GM21619 (cell line): ENCODE results near the gene CHRM1.
"Not testable (repeated sequence)": the region's sequence is repeated elsewhere in the genome, so short reads cannot be mapped to it uniquely, and the experiment has no call there.

Source experiments
- ATAC-seq: cut with Tn5 transposase; IDR thresholded peaks from one replicate; pipeline ENCODE4 v1.9.1; 2021; ENCODE audit not compliant: unreplicated experiment

The CHRM1 gene, protein sequence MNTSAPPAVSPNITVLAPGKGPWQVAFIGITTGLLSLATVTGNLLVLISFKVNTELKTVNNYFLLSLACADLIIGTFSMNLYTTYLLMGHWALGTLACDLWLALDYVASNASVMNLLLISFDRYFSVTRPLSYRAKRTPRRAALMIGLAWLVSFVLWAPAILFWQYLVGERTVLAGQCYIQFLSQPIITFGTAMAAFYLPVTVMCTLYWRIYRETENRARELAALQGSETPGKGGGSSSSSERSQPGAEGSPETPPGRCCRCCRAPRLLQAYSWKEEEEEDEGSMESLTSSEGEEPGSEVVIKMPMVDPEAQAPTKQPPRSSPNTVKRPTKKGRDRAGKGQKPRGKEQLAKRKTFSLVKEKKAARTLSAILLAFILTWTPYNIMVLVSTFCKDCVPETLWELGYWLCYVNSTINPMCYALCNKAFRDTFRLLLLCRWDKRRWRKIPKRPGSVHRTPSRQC

DNA sequence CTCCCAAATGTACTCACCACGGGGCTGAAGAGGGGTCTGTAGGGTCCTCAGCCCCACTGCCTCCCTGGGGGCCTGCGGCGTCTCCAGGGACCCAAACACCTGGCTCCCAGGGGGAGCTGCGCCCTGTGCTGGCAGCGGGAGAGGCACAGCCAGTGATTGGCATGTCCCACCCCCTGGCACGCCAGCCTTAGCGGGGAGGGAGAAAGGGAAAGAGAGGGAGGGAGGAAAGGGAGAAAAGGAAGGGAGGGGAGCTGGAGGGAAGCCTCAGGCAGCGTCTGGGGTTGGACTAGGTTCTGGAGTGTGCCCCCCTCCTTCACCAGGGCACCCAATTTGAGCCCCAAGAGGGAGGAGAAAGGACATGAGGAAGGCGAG is at the start of gene CHRM1:
Gene CHRM1 (minus strand): TSS at position 163 of the 372 bp plus-strand sequence. CDS start 10,263 bp downstream, outside the sequence.
- ATAC-seq = no peak

DNA sequence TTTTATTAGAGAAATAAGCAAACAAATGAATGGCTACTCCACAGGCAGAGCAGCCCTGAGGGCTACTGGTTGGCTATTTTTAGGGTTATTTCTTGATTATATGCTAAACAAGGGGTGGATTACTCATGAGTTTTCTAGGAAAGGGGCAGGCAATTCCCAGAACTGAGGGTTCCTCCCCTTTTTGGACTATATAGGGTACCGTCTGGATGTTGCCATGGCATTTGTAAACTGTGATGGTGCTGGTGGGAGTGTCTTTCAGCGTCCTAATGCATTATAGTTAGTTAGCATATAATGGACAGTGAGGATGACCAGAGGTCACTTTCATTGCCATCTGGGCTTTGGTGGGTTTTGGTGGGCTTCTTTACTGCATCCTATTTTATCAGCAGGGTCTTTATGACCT is 44.4 kb upstream of the CHRM1 start:
- no peak for ATAC-seq

DNA sequence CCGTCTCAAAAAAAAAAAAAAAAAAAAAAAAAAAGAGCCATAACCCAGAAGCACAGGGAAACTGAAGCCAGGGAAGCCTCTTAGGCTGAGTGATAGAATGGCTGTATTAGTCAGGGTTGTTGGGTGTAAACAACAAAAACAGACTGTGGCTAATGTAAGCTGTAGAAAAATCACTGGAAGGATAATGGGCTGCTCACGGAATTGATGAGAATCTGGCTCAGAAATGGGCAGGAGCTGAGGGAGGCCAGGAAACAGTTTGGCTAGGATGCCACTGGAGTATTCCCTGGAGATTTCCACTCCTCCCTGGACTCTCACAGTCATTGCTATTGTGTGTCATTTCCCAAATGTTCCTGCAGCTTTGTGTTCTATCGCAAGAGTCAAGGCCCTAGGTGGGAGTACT is 41.2 kb upstream of the CHRM1 start:
- ATAC-seq = no peak

DNA sequence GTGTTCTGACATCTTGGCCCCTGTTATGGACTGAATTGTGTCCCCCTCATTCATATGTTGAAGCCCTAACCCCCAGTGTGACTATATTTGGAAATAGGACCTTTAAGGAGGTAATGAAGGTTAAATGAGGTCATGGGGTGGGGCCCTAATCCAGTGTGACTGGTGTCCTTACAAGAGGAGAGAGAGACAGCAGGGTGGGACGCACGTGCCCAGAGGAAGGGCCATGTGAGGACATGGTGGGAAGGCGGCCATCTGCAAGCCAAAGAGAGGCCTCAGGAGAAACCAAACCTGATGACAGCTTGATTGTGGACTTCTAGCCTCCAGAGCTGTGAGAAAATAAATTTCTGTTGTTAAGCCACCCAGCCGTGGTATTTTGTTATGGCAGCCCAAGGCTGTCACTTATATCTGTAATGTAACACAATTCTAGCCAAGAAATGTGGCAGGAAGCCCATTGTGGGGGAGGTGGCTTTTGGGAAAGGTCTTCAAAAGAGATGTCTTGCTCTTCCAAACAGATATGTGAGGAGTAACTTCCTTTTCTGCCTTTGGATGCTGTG is 39.9 kb upstream of the CHRM1 start:
- ATAC-seq = no peak

GRCh38 chr11:62959422-62959980 is 38.3 kb upstream of the CHRM1 start:
- ATAC-seq = no peak

GRCh38 chr11:62958547-62959421 is 37.6 kb upstream of the CHRM1 start:
- ATAC-seq = no peak

DNA sequence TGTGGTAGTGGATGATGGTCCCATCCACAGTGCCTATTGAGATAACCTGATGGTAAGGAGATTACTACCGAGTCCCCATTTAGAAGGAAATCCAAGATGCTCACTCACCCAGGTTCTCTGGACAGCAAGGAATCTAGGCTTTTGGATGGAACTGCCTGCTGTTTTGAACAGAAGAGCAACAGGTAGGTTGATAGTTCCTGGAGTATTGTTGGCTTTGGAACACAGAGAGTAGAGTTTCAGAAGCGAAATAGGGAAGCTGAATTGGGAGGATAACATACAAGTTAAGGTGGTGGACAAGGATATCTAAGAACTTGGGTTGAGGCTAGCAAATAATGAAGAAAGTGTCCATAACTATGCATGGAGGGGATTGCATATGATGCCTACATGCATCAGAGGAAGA is 36.0 kb upstream of the CHRM1 start:
- no peak for ATAC-seq

DNA sequence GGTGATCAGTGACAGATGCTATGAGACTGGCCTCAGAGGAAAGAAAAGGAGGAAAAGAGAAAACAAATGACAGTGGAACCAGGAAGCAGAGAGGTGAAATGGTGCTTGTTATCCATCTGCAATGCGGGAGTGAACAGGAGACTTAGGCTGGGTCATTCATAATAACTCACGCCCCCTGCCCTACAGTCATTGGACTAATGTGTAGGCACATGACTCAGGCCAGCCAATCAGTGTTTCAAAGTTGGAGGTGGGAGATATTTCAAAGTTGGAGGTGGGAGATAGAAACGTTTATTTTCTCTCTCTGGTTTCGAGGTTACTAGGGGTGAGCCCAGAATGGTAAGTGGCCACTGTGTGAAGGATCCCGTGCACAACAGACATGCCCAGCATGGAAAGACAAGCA is 33.3 kb upstream of the CHRM1 start:
- ATAC-seq = no peak

DNA sequence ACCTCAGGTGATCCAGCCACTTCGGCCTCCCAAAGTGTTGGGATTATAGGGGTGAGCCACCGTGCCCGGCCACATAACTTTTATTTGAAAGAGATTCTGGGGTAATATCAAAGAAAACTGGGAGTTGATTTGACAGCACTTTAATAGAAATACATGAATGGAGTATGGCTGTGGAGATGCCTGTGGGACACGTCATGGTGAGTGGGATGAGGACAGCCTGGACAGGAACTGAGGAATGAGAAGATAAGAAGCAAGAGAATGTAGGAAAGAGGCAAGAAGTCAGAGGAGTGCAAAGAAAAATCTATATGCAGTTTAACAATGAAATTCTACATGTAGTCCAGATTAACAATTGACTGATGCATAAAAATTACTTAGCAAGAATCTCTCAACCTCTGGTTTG is 32.6 kb upstream of the CHRM1 start:
- ATAC-seq = no peak

GRCh38 chr11:62948765-62949320 is 27.7 kb upstream of the CHRM1 start:
- ATAC-seq = no peak

DNA sequence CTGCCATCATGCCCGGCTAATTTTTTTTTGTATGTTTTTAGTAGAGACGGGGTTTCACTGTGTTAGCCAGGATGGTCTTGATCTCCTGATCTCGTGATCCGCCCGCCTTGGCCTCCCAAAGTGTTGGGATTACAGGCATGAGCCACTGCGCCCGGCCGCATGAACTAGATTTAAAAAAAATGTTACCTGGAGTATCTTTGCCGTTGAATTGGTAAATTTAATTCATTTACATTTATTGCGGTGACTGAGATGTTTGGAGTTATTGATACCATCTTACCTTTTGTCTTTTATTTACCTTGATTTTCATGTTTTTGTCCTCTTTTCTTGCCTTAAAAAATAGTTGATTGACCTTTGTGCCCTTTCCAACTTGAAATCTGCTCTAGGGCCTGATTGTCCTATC is 24.4 kb upstream of the CHRM1 start:
- ATAC-seq = not testable (repeated sequence)

DNA sequence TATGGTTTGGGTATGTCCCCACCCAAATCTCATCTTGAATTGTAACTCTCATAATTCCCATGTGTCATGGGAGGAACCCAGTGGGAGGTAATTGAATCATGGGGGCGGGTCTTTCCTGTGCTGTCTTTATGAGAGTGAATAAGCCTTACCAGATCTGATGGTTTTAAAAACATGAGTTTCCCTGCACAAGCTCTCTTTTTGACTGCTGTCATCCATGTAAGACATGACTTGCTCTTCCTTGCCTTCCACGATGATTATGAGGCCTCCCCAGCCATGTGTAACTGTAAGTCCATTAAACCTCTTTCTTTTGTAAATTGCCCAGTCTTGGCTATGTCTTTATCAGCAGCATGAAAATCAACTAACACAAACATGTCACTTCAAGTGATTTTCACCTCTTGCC is 16.4 kb upstream of the CHRM1 start:
- not testable (repeated sequence) for ATAC-seq

DNA sequence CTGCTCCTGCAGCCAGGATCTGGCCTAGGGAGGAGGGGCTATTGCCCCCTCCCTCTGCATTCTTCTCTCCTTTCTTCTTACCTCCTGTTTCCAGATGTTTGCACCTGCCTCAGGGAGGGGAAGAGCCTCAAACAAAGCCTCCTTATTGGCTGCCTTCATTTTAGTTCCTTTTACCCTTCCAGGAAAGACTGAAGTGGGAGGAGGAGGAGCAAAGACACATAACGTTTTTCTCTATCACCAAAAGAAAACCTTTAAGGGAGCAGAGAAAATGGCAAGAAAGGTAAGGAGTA is 13.3 kb upstream of the CHRM1 start:
- no peak for ATAC-seq

DNA sequence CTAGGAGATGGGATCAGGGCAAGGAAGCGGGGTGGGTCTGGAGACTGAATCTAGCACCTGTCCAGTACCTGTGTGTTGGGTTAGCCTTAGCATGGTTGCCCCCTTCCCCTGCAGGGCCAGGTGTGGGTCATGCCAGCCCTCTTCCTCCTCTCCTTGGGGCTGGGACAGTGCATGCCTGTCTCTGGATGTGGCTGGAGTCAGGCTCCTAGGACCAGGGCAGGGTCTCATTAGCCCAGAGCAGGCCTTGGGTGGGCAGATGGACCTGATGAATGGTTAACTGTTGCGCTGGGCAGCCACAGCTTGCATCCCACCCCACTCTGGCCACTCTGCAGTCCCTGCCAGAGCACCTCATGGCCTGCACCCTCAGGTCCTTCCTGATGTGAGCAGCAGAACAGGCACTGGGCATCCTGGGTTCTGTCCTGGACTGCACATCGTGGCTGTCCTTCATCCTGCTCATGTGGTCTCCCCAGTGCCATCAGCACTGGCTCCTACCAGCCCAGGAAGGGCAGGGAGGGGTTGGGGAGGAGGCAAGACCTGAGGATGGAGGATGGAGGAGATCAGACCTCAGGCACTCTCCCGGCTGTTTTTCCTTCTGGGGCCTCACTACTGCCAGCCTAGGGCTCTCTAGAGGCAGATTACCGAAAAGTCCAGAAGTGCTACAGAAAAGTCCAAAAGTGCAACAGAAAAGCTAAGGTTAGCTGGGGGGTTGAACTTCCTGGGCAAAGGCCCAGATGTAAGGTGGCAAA is 12.8 kb upstream of the CHRM1 start:
- ATAC-seq = no peak

DNA sequence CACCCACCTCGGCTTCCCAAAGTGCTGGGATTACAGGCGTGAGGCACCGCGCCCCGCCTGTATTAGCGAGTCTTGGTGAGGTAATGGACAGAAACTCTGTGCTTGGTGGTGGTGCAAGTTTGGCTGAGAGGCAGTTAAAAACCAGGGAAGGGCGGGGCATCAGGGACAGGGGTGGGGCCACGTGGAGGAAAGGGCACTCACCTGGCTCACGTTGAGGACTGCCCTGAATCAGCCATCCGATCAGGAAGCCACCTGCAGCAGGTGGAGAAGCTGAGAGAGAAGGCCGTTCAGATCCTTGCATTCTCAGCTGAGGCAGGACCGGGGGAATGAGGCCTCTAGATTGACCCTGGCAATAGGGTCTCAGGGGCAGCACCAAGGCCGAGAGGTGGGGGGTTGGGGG is 12.1 kb upstream of the CHRM1 start:
- ATAC-seq = no peak

DNA sequence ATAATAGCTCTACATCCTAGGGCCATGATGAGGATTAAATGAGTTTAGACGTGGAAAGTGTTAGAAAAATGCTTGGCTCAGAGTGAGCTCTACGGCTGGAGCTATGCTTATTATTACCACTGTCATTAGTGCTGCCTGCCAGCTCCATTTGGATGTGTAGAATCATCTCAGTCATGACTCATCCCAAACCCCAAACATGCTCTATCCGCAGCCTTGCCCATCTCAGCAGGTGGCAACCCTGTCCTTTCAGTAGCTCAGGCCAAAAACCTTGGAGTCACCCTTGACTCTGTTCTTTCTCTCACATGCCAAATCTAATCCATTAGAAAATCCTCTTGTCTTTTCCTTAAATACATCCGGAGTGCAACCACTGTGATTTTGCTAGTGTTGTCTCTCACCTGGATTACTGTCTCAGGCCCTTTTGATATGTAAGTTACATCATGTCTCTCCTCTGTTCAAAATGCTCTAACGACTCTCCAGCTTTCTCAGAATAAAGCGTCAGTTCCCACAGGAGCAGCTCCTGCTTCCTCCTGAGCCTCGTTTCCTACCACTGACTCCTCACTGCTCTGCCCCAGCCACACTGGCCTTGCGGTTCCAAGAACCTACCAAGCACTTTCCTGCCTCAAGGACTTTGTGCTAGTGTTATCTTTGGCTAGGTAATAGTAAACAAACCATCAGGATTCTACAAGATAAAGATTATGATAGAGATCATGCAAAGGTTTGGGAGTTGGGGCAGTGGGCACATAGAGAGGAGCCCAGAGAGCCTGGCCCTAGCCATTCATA is 10.5 kb upstream of the CHRM1 start:
- no peak for ATAC-seq

- no peak for ATAC-seq
Observed at GRCh38 chr11:62930666-62931065, 9.5 kb upstream of the CHRM1 start.

DNA sequence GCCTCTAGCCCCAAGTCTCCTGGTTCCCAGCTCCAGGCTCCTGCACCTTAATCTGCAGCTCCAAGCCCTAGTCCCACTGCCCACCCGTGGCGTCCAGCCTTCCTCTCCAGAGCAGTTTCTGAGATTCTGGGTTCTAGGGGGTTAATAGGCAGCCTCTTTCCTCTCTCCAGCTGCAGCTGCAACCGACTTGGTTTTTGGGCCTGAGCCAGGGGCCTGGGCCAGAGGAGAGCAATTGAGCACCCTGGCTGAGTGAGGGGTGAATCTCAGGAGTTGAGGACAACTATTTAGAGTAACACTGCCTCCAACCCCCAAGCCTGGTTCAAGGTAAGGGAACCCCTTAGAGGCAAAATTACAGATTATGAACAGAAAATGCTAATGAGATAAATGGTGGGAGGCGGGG is 9.0 kb upstream of the CHRM1 start:
- ATAC-seq = no peak

DNA sequence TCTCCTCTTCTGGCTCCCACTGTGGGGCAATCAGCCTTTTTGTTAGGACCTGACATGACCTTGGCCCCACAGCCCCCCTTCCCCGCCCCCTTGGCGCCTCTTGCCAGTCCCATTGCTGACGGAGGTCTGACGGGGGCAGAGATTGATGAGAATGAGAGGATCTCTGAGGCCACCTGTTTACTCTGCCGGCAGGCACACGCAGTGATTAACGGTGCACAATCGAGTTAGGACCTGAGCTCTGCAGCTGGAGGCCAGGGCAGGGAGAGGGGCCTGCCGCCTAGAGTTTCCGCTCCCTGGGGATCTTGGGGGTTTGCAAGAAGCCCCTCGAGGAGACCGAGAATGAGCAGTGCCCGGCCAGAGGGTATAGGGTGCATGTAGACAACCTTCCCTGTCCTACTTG is 6.8 kb upstream of the CHRM1 start:
- ATAC-seq = no peak
